Measurements from ENCODE around the gene PGPEP1. TPM values are rescaled to one million over a fixed set of nuclear protein-coding genes. Genes with fewer than 3 reads are reported as not detected.

The PGPEP1 gene
- total and polyA plus RNA-seq, 12 donors: 10.0 to 61.3 (median 45.2) TPM

DNA sequence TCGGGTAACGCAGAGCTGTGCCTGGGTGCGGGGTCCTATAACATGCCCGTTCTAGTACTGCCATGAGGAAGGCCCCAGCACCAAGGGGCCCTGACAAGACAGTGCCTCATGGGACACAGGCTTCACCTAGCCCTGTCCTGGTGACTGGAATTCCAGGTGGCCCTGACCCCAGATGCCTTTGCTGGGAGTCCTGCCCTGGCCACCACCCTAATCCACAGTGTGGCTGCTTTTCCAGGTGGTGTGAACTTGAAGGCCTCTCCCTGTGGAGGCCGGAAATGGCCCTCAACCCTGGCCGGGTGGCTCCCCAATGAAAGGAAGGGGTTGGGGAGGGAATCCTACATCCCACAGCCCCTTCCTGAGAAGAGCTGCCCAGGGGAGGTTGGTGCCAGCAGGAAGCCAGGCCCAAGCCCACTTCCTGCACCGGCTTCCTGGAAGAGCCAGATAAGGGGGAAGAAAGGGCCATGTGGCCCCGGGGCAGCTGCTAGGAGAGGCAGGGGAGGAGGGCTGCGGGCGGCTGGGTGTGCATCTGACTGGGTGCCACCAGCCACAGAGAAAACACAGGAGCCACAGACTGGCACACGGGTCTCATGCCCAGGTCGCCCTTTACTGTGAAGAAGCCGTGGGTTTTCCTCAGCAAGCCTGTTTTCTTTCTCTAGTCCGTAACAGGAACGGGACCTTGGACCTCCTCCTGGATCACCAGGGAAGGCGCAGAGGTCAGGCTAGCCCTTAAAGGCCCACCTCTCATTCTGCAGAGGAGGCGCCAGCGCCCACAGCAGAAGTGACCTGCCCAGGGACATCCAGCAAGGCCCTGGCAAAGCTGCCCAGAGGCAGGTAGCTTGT is 22.2 kb upstream of the PGPEP1 start:
- peak in 1 of 2 donors; percentile 30 for DNase-seq
- 55 to 60% methylated on average over 18 of the region's 18 CpGs for WGBS, 2 donors
- H3K4me1 ChIP-seq: peaks cover 0 to 56% (median 50%) of the 10 kb centered on the region in 9 donors

DNA sequence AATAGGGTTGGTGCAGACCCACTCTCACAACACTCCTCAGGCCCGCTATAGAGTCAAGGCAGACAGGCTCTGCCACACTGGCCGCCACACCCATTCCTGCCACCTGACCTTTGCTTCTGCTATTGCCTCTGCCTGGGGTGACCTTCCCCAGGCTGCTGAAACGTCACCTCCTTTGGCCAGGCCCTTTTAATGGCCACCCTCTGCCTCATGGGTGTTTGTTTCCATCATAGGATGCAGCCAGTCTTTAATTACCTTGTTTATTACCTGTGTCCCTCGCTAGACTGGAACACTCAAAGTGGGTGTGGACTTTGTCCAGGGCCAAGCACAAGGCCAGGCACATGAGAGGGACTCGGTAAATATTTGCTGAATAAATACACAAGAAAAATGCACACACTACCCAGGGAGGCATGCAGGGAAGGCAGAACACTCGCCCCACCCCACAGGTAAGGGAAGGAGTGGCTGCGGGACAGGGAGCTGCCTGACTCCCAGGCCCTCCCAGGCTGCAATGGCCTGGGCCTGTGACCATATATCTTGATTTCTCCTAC is 20.7 kb upstream of the PGPEP1 start:
- intact Hi-C loops (cut with DNase I): loop anchor here in 6 of 10 donors (2.0 to 10.0 kb wide), 6 partner anchors 13 to 205 kb away; partner anchors contain the start of genes MPV17L2 (in 1 of the 6) and RAB3A (in 1 of the 6)
- WGBS, 2 donors: 83 to 84% methylated on average over 7 of the region's 7 CpGs
- DNase-seq (no peak), ATAC-seq (no peak)
- Histone ChIP-seq H3K4me3 (no peak overlapping the region), H3K36me3 (peaks cover 0 to 13% (median 0%) of the 10 kb centered on the region in 9 donors), H3K9me3 (no peaks in the 10 kb centered on the region), H3K27ac (peak overlapping the region in 8 of 10 donors; percentile 5 to 98 (median 88)), H3K4me1 (peaks cover 0 to 68% (median 61%) of the 10 kb centered on the region in 9 donors), H3K27me3 (no peaks in the 10 kb centered on the region)
- TF ChIP-seq, protein P1, sequence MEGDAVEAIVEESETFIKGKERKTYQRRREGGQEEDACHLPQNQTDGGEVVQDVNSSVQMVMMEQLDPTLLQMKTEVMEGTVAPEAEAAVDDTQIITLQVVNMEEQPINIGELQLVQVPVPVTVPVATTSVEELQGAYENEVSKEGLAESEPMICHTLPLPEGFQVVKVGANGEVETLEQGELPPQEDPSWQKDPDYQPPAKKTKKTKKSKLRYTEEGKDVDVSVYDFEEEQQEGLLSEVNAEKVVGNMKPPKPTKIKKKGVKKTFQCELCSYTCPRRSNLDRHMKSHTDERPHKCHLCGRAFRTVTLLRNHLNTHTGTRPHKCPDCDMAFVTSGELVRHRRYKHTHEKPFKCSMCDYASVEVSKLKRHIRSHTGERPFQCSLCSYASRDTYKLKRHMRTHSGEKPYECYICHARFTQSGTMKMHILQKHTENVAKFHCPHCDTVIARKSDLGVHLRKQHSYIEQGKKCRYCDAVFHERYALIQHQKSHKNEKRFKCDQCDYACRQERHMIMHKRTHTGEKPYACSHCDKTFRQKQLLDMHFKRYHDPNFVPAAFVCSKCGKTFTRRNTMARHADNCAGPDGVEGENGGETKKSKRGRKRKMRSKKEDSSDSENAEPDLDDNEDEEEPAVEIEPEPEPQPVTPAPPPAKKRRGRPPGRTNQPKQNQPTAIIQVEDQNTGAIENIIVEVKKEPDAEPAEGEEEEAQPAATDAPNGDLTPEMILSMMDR (IDR thresholded peaks at IDR 0.05): no peak

More for the DNA sequence above, 22.2 kb upstream of the PGPEP1 start:
- Histone ChIP-seq H3K36me3 (peaks cover 0 to 28% (median 0%) of the 10 kb centered on the region in 9 donors), H3K4me3 (peak overlapping the region in 2 of 10 donors; percentile 6 to 22), H3K27ac (peak overlapping the region in 9 of 10 donors; percentile 67 to 98 (median 83)), H3K27me3 (no peaks in the 10 kb centered on the region), H3K9me3 (no peaks in the 10 kb centered on the region)
- ATAC-seq: peak; percentile 2 to 24 (median 12)
- TF ChIP-seq, protein P1 (IDR thresholded peaks at IDR 0.05): no peak
- intact Hi-C loops (cut with DNase I): no loop called here

DNA sequence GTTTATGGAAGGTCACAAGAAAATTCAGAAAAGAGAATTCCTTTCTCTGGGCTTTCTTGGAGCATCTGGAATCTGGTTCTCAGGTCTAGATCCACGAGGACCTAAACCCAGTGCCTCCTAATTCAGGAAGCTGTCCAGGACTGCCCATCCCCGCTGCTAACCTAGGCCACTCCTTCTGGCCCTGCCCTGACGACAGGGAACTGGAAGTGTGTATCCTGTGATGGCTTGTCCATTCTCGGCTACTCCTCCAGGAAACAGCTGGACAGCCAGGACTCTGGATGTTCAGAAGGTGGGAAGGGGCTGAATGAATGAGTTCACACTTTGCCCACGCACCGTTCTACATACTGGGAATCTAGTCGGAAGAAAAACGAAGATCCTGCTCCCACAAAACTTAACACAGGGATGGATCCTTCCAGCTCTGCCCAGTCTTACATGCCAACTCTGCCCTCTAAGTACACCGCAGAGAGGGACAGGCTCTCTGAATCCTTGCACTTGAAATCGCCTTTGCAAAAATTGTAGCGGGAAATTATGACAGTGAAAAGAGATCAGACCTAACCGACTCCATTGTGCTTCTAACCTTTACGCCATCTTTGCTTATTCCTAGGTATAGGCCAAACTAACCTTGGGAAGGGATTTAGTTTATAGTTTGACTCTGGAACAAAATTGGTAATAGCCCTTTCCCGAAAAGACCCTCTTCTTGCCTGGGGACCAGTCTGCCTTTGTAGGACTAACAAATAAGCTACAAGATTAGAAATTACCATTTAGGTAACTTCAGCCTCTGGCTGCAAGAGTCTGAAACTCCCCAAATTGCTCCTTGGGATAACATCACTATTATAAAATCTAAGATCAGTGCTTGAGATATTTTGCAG is 19.3 kb upstream of the PGPEP1 start:
- ATAC-seq: no peak
- DNase-seq: no peak
- TF ChIP-seq, protein P1 (IDR thresholded peaks at IDR 0.05): no peak
- peaks cover 0 to 68% (median 61%) of the 10 kb centered on the region in 9 donors for H3K4me1 ChIP-seq
- H3K36me3 ChIP-seq: no peaks in the 10 kb centered on the region
- WGBS, 2 donors: 59% methylated on average over 14 of the region's 14 CpGs
- H3K27ac ChIP-seq: peak overlapping the region in 8 of 10 donors; percentile 7 to 98 (median 94)
- H3K9me3 ChIP-seq: no peaks in the 10 kb centered on the region
- intact Hi-C loops (cut with DNase I): loop anchor here in 6 of 10 donors (2.0 to 10.0 kb wide), 6 partner anchors 14 to 206 kb away; partner anchors contain the start of genes MPV17L2 (in 1 of the 6) and RAB3A (in 1 of the 6)
- peak overlapping the region in 1 of 10 donors; percentile 90 for H3K4me3 ChIP-seq
- no peaks in the 10 kb centered on the region for H3K27me3 ChIP-seq

Measured in heart right ventricle (tissue), 16 donors.